Forelimb muscle (tissue), 1 donor: Measurements from ENCODE around the gene RBMS1. TPM values are rescaled to one million over a fixed set of nuclear protein-coding genes. Genes with fewer than 3 reads are reported as not detected.

Experiments used
- DNase-seq: peaks from one replicate; pipeline ENCODE4 v3.0.0-alpha.2; 2013; ENCODE audit warnings: low read depth
- polyA plus RNA-seq: library from polyadenylated mRNA; unstranded; fragments of 120-200 nt; gene quantifications from one replicate; pipeline ENCODE4 v1.2.1, GENCODE V29; 2013; ENCODE audit not compliant: insufficient read length

Gene RBMS1
- polyA plus RNA-seq, 1 donor = 58.6 TPM

- no peak for DNase-seq
Observed at GRCh38 chr2:160278101-160278878, 215.3 kb downstream of the RBMS1 start.

- no peak for DNase-seq
Observed at GRCh38 chr2:160277151-160277550, 216.5 kb downstream of the RBMS1 start.

GRCh38 chr2:160275656-160276055 is 218.0 kb downstream of the RBMS1 start:
- DNase-seq = no peak

- no peak for DNase-seq
Observed at GRCh38 chr2:160271171-160272086, 222.2 kb downstream of the RBMS1 start.

GRCh38 chr2:160270571-160271113 is 223.0 kb downstream of the RBMS1 start:
- no peak for DNase-seq

- DNase-seq = peak; percentile 71
Observed at GRCh38 chr2:160269803-160270570, 223.6 kb downstream of the RBMS1 start.

- no peak for DNase-seq
Observed at GRCh38 chr2:160269365-160269764, 224.2 kb downstream of the RBMS1 start.

GRCh38 chr2:160268151-160268781 is 225.3 kb downstream of the RBMS1 start:
- no peak for DNase-seq

GRCh38 chr2:160267692-160268091 is 225.9 kb downstream of the RBMS1 start:
- no peak for DNase-seq

- DNase-seq = no peak
Observed at GRCh38 chr2:160267022-160267421, 226.6 kb downstream of the RBMS1 start.

GRCh38 chr2:160266037-160266551 is 227.5 kb downstream of the RBMS1 start:
- no peak for DNase-seq

GRCh38 chr2:160264308-160264707 is 229.3 kb downstream of the RBMS1 start:
- no peak for DNase-seq

GRCh38 chr2:160261732-160262131 is 231.9 kb downstream of the RBMS1 start:
- DNase-seq = no peak

GRCh38 chr2:160258492-160258805 is 235.2 kb downstream of the RBMS1 start:
- DNase-seq = no peak

GRCh38 chr2:160257743-160258491 is 235.7 kb downstream of the RBMS1 start:
- DNase-seq = no peak

GRCh38 chr2:160257041-160257742 is 236.4 kb downstream of the RBMS1 start:
- DNase-seq = no peak

GRCh38 chr2:160256507-160256906 is 237.1 kb downstream of the RBMS1 start:
- DNase-seq = no peak

- no peak for DNase-seq
Observed at GRCh38 chr2:160255408-160255807, 238.2 kb downstream of the RBMS1 start.

- DNase-seq = no peak
Observed at GRCh38 chr2:160254189-160254762, 239.3 kb downstream of the RBMS1 start.
